ENCODE results near the gene DFFA.

Gene DFFA

GRCh38 chr1:10450836-10451235, 21.5 kb downstream of the DFFA start:
- TF ChIP-seq TAF1 (IDR thresholded peaks at IDR 0.05; ENCODE audit: borderline replicate concordance, low read depth, low read length): no peak
- TF ChIP-seq POLR2AphosphoS5 (IDR thresholded peaks at IDR 0.05; ENCODE audit: low read depth, low read length): no peak
- no peak for TF ChIP-seq POLR2A (IDR thresholded peaks at IDR 0.05; ENCODE audit: low read depth, low read length)
- no peak for DNase-seq (ENCODE audit: insufficient read length)
- no peak for FAIRE-seq

- DNase-seq (ENCODE audit: insufficient read length) (no peak), FAIRE-seq (no peak)
- TF ChIP-seq POLR2A (IDR thresholded peaks at IDR 0.05; ENCODE audit: low read depth, low read length): no peak
- TF ChIP-seq TAF1 (IDR thresholded peaks at IDR 0.05; ENCODE audit: borderline replicate concordance, low read depth, low read length): no peak
- TF ChIP-seq POLR2AphosphoS5 (IDR thresholded peaks at IDR 0.05; ENCODE audit: low read depth, low read length): no peak
Observed at GRCh38 chr1:10450156-10450814, 22.0 kb downstream of the DFFA start.

GRCh38 chr1:10449751-10450150, 22.6 kb downstream of the DFFA start, which contains the start of gene CORT:
Gene CORT, plus strand, starts transcription at chr1:10450031. Its CDS starts 193 bp downstream, at chr1:10450224.
- DNase-seq (ENCODE audit: insufficient read length) (no peak), FAIRE-seq (no peak)
- TF ChIP-seq POLR2AphosphoS5 (IDR thresholded peaks at IDR 0.05; ENCODE audit: low read depth, low read length): no peak
- no peak for TF ChIP-seq TAF1 (IDR thresholded peaks at IDR 0.05; ENCODE audit: borderline replicate concordance, low read depth, low read length)
- no peak for TF ChIP-seq POLR2A (IDR thresholded peaks at IDR 0.05; ENCODE audit: low read depth, low read length)

- FAIRE-seq: no peak
- TF ChIP-seq TAF1 (IDR thresholded peaks at IDR 0.05; ENCODE audit: borderline replicate concordance, low read depth, low read length) (no peak), POLR2AphosphoS5 (IDR thresholded peaks at IDR 0.05; ENCODE audit: low read depth, low read length) (no peak), POLR2A (IDR thresholded peaks at IDR 0.05; ENCODE audit: low read depth, low read length) (no peak)
Observed at GRCh38 chr1:10446790-10447422, 25.4 kb downstream of the DFFA start.

GRCh38 chr1:10444795-10445397, 27.4 kb downstream of the DFFA start:
- TF ChIP-seq POLR2A (IDR thresholded peaks at IDR 0.05; ENCODE audit: low read depth, low read length): no peak
- TF ChIP-seq POLR2AphosphoS5 (IDR thresholded peaks at IDR 0.05; ENCODE audit: low read depth, low read length): no peak
- no peak for TF ChIP-seq TAF1 (IDR thresholded peaks at IDR 0.05; ENCODE audit: borderline replicate concordance, low read depth, low read length)
- DNase-seq (ENCODE audit: insufficient read length): no peak
- no peak for FAIRE-seq

More at GRCh38 chr1:10446790-10447422, 25.4 kb downstream of the DFFA start:
- no peak for DNase-seq (ENCODE audit: insufficient read length)

- no peak for FAIRE-seq
- TF ChIP-seq POLR2AphosphoS5 (IDR thresholded peaks at IDR 0.05; ENCODE audit: low read depth, low read length): no peak
- no peak for TF ChIP-seq POLR2A (IDR thresholded peaks at IDR 0.05; ENCODE audit: low read depth, low read length)
- TF ChIP-seq TAF1 (IDR thresholded peaks at IDR 0.05; ENCODE audit: borderline replicate concordance, low read depth, low read length): no peak
- no peak for DNase-seq (ENCODE audit: insufficient read length)
Observed at GRCh38 chr1:10444248-10444647, 28.1 kb downstream of the DFFA start.

GRCh38 chr1:10440794-10441193, 31.5 kb downstream of the DFFA start:
- DNase-seq (ENCODE audit: insufficient read length) (no peak), FAIRE-seq (no peak)
- TF ChIP-seq POLR2A (IDR thresholded peaks at IDR 0.05; ENCODE audit: low read depth, low read length) (no peak), TAF1 (IDR thresholded peaks at IDR 0.05; ENCODE audit: borderline replicate concordance, low read depth, low read length) (no peak), POLR2AphosphoS5 (IDR thresholded peaks at IDR 0.05; ENCODE audit: low read depth, low read length) (no peak)

GRCh38 chr1:10440305-10440704, 32.0 kb downstream of the DFFA start:
- TF ChIP-seq POLR2A (IDR thresholded peaks at IDR 0.05; ENCODE audit: low read depth, low read length) (no peak), TAF1 (IDR thresholded peaks at IDR 0.05; ENCODE audit: borderline replicate concordance, low read depth, low read length) (no peak), POLR2AphosphoS5 (IDR thresholded peaks at IDR 0.05; ENCODE audit: low read depth, low read length) (no peak)
- DNase-seq (ENCODE audit: insufficient read length) (no peak), FAIRE-seq (no peak)

GRCh38 chr1:10438677-10439163, 33.6 kb downstream of the DFFA start:
- no peak for FAIRE-seq
- DNase-seq (ENCODE audit: insufficient read length): no peak
- TF ChIP-seq TAF1 (IDR thresholded peaks at IDR 0.05; ENCODE audit: borderline replicate concordance, low read depth, low read length) (no peak), POLR2AphosphoS5 (IDR thresholded peaks at IDR 0.05; ENCODE audit: low read depth, low read length) (no peak), POLR2A (IDR thresholded peaks at IDR 0.05; ENCODE audit: low read depth, low read length) (no peak)

GRCh38 chr1:10437052-10437451, 35.3 kb downstream of the DFFA start:
- TF ChIP-seq POLR2A (IDR thresholded peaks at IDR 0.05; ENCODE audit: low read depth, low read length): no peak
- TF ChIP-seq TAF1 (IDR thresholded peaks at IDR 0.05; ENCODE audit: borderline replicate concordance, low read depth, low read length): no peak
- DNase-seq (ENCODE audit: insufficient read length): no peak
- no peak for FAIRE-seq

GRCh38 chr1:10434590-10434989, 37.7 kb downstream of the DFFA start:
- TF ChIP-seq POLR2AphosphoS5 (IDR thresholded peaks at IDR 0.05; ENCODE audit: low read depth, low read length) (no peak), POLR2A (IDR thresholded peaks at IDR 0.05; ENCODE audit: low read depth, low read length) (no peak), TAF1 (IDR thresholded peaks at IDR 0.05; ENCODE audit: borderline replicate concordance, low read depth, low read length) (no peak)
- FAIRE-seq (no peak), DNase-seq (ENCODE audit: insufficient read length) (no peak)

Data from GM12892 (cell line).